OCI-M1 (cell line): ENCODE data around the gene AXL.
"Not testable (repeated sequence)": the region's sequence is repeated elsewhere in the genome, so short reads cannot be mapped to it uniquely, and the experiment has no call there.

Experiments used
- DNase-seq: peaks from one replicate; lab custom pipeline; 2025; lab: John Stamatoyannopoulos, UW

The AXL gene

GRCh38 chr19:41276231-41276630 lies 57.2 kb downstream of the AXL start:
- peak; percentile 17 for DNase-seq

DNA sequence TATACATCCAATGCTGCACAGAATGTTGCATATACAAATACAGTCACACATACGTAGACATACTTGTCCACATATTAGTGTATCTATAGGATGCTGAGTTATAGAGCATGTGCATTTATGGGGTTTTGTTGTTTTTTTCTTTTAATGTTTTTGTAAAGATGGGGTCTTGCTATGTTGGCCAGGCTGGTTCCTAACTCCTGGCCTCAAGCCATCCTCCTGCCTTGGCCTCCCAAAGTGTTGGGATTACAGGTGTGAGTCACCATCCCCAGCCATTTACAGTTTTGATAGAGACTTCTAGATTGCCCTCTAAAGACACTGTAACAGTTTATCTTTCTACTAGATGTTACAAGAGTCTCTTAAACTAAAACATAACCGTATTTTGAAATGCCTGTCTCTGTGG lies 59.5 kb downstream of the AXL start:
- no peak for DNase-seq

DNA sequence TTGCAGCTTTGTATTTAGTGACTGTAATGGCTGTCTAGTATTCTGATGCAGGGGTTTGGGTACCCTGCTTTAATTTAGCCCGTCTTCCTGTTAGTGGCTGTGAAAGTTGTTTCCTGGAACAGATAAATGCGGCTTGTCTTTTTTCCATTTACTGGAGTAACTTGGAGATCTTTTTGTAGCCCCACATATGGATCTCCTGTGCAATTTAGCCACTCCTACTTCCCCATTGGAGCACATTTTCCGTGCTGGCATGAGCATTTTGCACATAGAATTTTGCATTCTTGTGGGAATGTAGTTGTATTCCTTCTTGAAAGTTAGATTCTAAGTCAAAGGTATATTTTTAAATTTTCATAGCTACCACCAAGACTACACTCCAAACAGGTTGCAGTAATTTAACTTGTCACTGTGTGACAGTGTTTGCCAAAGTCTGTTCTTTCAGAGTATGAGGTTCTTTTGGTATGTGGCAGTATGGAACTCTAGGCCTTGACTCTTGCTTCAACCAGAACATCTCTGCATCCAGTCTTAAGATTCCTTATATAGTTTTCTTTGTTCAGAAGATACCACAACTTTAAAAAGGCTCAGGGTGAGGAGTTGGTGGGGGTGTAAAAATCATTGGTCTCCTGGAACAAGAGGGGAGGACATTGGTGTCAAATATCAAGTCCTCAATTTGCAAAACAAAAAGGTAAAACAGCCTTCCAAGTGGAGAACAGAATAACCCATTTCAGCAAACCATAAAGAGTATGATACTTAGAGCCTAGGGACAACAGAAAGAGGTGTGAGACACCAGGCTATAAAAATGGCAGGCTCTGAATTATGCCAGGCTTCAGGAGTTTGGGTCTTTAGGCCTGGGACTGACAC lies 69.9 kb downstream of the AXL start:
- no peak for DNase-seq

- not testable (repeated sequence) for DNase-seq
Measured at GRCh38 chr19:41289814-41290213, 70.8 kb downstream of the AXL start.

GRCh38 chr19:41294393-41294792 lies 75.4 kb downstream of the AXL start:
- no peak for DNase-seq

- DNase-seq: no peak
Measured at GRCh38 chr19:41295499-41295898, 76.5 kb downstream of the AXL start.

DNA sequence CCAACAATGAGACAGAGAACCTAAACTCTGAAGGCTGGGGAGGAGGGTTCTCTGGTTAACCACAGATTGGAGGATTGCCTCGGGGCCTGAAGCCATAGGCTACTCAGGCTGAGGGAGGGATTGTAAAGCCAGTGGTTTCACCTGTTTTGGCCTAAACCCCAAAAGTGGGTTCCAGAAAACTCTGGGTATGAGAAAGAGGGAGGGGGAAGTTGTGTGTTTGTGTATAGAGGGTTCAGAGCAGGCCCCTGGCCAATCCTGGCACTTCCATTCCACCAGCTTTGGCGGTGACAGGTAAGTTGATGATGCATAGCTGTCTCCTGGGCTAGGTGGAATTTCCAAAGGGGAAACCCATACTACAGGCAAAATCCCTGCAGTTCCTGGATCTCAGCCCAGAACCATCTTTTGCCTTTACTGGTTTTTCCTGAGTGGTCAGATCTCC lies 77.4 kb downstream of the AXL start:
- no peak for DNase-seq

GRCh38 chr19:41297628-41298347 lies 78.8 kb downstream of the AXL start:
- DNase-seq: no peak

- DNase-seq: no peak
Measured at GRCh38 chr19:41298348-41298964, 79.4 kb downstream of the AXL start.

- no peak for DNase-seq
Measured at GRCh38 chr19:41299046-41299754, 80.2 kb downstream of the AXL start.

DNA sequence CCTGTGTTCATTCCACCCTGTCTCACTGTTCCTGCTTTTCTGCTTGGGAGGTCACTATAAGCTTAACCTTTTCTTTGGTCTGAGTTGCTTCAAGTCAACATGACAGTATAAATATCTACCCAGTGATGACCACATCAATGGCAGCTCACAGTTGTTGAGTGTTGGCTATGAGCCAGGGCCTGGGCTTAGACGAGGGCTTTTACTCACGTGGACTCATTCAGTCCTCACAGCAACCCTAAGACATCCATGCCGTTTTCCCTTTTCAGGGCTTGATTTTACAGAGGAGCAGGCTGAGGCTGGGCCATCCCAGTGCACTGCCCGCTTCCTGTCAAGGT lies 80.7 kb downstream of the AXL start:
- no peak for DNase-seq

GRCh38 chr19:41300555-41300954 lies 81.5 kb downstream of the AXL start:
- DNase-seq: no peak

- DNase-seq: no peak
Measured at GRCh38 chr19:41302624-41303351, 83.8 kb downstream of the AXL start.

GRCh38 chr19:41303954-41304353 lies 84.9 kb downstream of the AXL start:
- DNase-seq: no peak

GRCh38 chr19:41304706-41305483 lies 85.9 kb downstream of the AXL start:
- no peak for DNase-seq

GRCh38 chr19:41305927-41306793 lies 87.1 kb downstream of the AXL start:
- DNase-seq: no peak

GRCh38 chr19:41307090-41307875 lies 88.3 kb downstream of the AXL start:
- peak; percentile 22 for DNase-seq

- DNase-seq: no peak
Measured at GRCh38 chr19:41307954-41308449, 89.0 kb downstream of the AXL start.
